BJ (cell line): ENCODE measurements around the gene TXNDC8. TPM values are rescaled to one million over a fixed set of nuclear protein-coding genes. Genes with fewer than 3 reads are reported as not detected.

ENCODE experiments used
- CTCF ChIA-PET: fragments of 350-600 bp; formaldehyde crosslinking; extraction: SDS; loops from one replicate; lab custom pipeline; 2021; ENCODE audit warnings: antibody characterized with exemption, inconsistent platforms; lab: Yijun Ruan, JAX
- POLR2A ChIA-PET: fragments of 300-600 bp; sonication (Branson Sonifier 250); formaldehyde crosslinking; extraction: SDS; loops from one replicate; lab custom pipeline; 2021; ENCODE audit warnings: antibody characterized with exemption; lab: Charles Lee
- DNase-seq: peaks from one replicate; pipeline ENCODE4 v3.0.0-alpha.2; 2011; ENCODE audit warnings: low read depth
- H3K27me3 ChIP-seq: 2 replicates; pipeline ENCODE4 v1.6.0; 2011; ENCODE audit warnings: low read length; ENCODE audit not compliant: control insufficient read depth, insufficient read depth
- H3K36me3 ChIP-seq: 2 replicates; pipeline ENCODE4 v1.5.1; 2011; ENCODE audit warnings: low read length; ENCODE audit not compliant: control insufficient read depth, insufficient read depth
- H3K4me3 ChIP-seq: 2 replicates; pipeline ENCODE4 v1.5.1; 2011; ENCODE audit warnings: low read depth, mild to moderate bottlenecking, control low read depth, low read length
- CTCF ChIP-seq: IDR thresholded peaks from 2 replicates; pipeline ENCODE4 v1.5.1; 2011; ENCODE audit warnings: low read depth, mild to moderate bottlenecking, control low read depth, inconsistent platforms, low read length, moderate library complexity; ENCODE audit not compliant: insufficient read depth
- polyA plus RNA-seq: library from polyadenylated mRNA; depleted of rRNA; stranded (reverse); fragments of >200 nt; gene quantifications from 2 replicates; pipeline ENCODE4 v1.2.3, GENCODE V29; 2011

The TXNDC8 gene
- polyA plus RNA-seq, 1 experiment = not detected

- ChIA-PET POLR2A (no interaction called here), CTCF (interaction anchor here (1.5 kb wide), 1 partner anchor 11 kb away, joined by 3 read pairs; no protein-coding TSS in a partner anchor)
- Histone ChIP-seq H3K4me3 (no peak overlapping the region), H3K36me3 (no peaks in the 10 kb centered on the region), H3K27me3 (no peaks in the 10 kb centered on the region)
- no peak for TF ChIP-seq CTCF
- DNase-seq = no peak
These were observed 53.9 kb downstream of the TXNDC8 start for GRCh38 chr9:110283751-110284150.

GRCh38 chr9:110282739-110283081 is 55.0 kb downstream of the TXNDC8 start:
- DNase-seq = no peak
- H3K27me3 ChIP-seq = no peaks in the 10 kb centered on the region
- H3K36me3 ChIP-seq = no peaks in the 10 kb centered on the region
- ChIA-PET POLR2A (interaction anchor here (0.8 kb wide), 1 partner anchor 38 kb away, joined by 3 read pairs; no protein-coding TSS in a partner anchor), CTCF (interaction anchor here (1.2 to 1.6 kb wide), 2 partner anchors 10 to 24 kb away, joined by 3 to 8 read pairs; no protein-coding TSS in a partner anchor)
- H3K4me3 ChIP-seq = no peak overlapping the region
- TF ChIP-seq CTCF = no peak

GRCh38 chr9:110282018-110282738 is 55.5 kb downstream of the TXNDC8 start:
- no peaks in the 10 kb centered on the region for H3K36me3 ChIP-seq
- DNase-seq = no peak
- CTCF ChIA-PET = interaction anchor here (1.2 to 1.6 kb wide), 2 partner anchors 10 to 25 kb away, joined by 3 to 8 read pairs; no protein-coding TSS in a partner anchor
- H3K4me3 ChIP-seq = no peak overlapping the region
- no peaks in the 10 kb centered on the region for H3K27me3 ChIP-seq
- no peak for TF ChIP-seq CTCF
- POLR2A ChIA-PET = interaction anchor here (0.8 kb wide), 1 partner anchor 38 kb away, joined by 3 read pairs; no protein-coding TSS in a partner anchor

GRCh38 chr9:110278080-110278707 is 59.5 kb downstream of the TXNDC8 start:
- Histone ChIP-seq H3K27me3 (no peaks in the 10 kb centered on the region), H3K36me3 (no peaks in the 10 kb centered on the region), H3K4me3 (no peak overlapping the region)
- CTCF ChIA-PET = interaction anchor here (0.5 to 1.9 kb wide), 2 partner anchors 10 to 214 kb away, joined by 3 to 4 read pairs; no protein-coding TSS in a partner anchor
- DNase-seq = no peak
- TF ChIP-seq CTCF = no peak
- POLR2A ChIA-PET = no interaction called here

- no peak for TF ChIP-seq CTCF
- H3K36me3 ChIP-seq = no peaks in the 10 kb centered on the region
- ChIA-PET POLR2A (interaction anchor here (0.7 kb wide), 1 partner anchor 43 kb away, joined by 3 read pairs; no protein-coding TSS in a partner anchor), CTCF (interaction anchor here (0.6 to 1.9 kb wide), 2 partner anchors 9 to 460 kb away, joined by 4 read pairs; no protein-coding TSS in a partner anchor)
- DNase-seq = no peak
- no peaks in the 10 kb centered on the region for H3K27me3 ChIP-seq
- no peak overlapping the region for H3K4me3 ChIP-seq
These were observed 60.9 kb downstream of the TXNDC8 start for GRCh38 chr9:110276781-110277180.
